HG02798 (cell line): ENCODE results near the gene FBP2.
A peak's percentile ranks its signal among the peaks of the same experiment; 100 is the strongest.

Source experiments
- ATAC-seq: cut with Tn5 transposase; IDR thresholded peaks from one replicate; pipeline ENCODE4 v1.9.1; 2021; ENCODE audit warnings: mild to moderate bottlenecking; ENCODE audit not compliant: unreplicated experiment, poor library complexity

Gene FBP2

GRCh38 chr9:94593459-94594345 lies at the start of gene FBP2:
Gene FBP2, minus strand, starts transcription at chr9:94593824. Its CDS starts 98 bp downstream, at chr9:94593726.
- ATAC-seq, result no peak

- ATAC-seq, result no peak
Measured at GRCh38 chr9:94643176-94643575, 49.6 kb upstream of the FBP2 start.

GRCh38 chr9:94642501-94642900 lies 48.9 kb upstream of the FBP2 start:
- ATAC-seq, result no peak

- no peak for ATAC-seq
Measured at GRCh38 chr9:94639999-94640376, 46.4 kb upstream of the FBP2 start.

GRCh38 chr9:94639061-94639998 lies 45.7 kb upstream of the FBP2 start, which contains the start of gene FBP1:
Gene FBP1, minus strand, starts transcription at chr9:94639518. Its CDS starts 208 bp downstream, at chr9:94639310.
- peak; percentile 34 for ATAC-seq

- no peak for ATAC-seq
Measured at GRCh38 chr9:94638335-94639060, 44.9 kb upstream of the FBP2 start.

- ATAC-seq, result no peak
Measured at GRCh38 chr9:94632737-94633136, 39.1 kb upstream of the FBP2 start.

GRCh38 chr9:94631599-94631998 lies 38.0 kb upstream of the FBP2 start:
- no peak for ATAC-seq

- ATAC-seq, result no peak
Measured at GRCh38 chr9:94630833-94631232, 37.2 kb upstream of the FBP2 start.

- ATAC-seq, result no peak
Measured at GRCh38 chr9:94630281-94630680, 36.7 kb upstream of the FBP2 start.

- ATAC-seq, result no peak
Measured at GRCh38 chr9:94627287-94627686, 33.7 kb upstream of the FBP2 start.

GRCh38 chr9:94625835-94626234 lies 32.2 kb upstream of the FBP2 start:
- no peak for ATAC-seq

GRCh38 chr9:94624629-94625028 lies 31.0 kb upstream of the FBP2 start:
- no peak for ATAC-seq

GRCh38 chr9:94623253-94623652 lies 29.6 kb upstream of the FBP2 start:
- ATAC-seq, result no peak

GRCh38 chr9:94622087-94622800 lies 28.6 kb upstream of the FBP2 start:
- ATAC-seq, result no peak

GRCh38 chr9:94619026-94619425 lies 25.4 kb upstream of the FBP2 start:
- ATAC-seq, result no peak

- no peak for ATAC-seq
Measured at GRCh38 chr9:94613003-94613402, 19.4 kb upstream of the FBP2 start.

GRCh38 chr9:94612071-94612470 lies 18.4 kb upstream of the FBP2 start:
- no peak for ATAC-seq

- ATAC-seq, result no peak
Measured at GRCh38 chr9:94611638-94612068, 18.0 kb upstream of the FBP2 start.

- no peak for ATAC-seq
Measured at GRCh38 chr9:94610181-94610606, 16.6 kb upstream of the FBP2 start.
